Stimulated activated CD4-positive, alpha-beta T cell treated with anti-CD3 and anti-CD28 coated beads, Interleukin-1b, Interleukin-23, amount 100 ng/mL, for 24 hours (primary cell): ENCODE measurements around the gene EEA1.
"Not testable (repeated sequence)": the region's sequence is repeated elsewhere in the genome, so short reads cannot be mapped to it uniquely, and the experiment has no call there.

ENCODE experiments used
- DNase-seq, 4 experiments: peaks; one replicate each; pipeline ENCODE4 v3.0.0-alpha.2; 2020; ENCODE audit warnings: low read depth in 4 of 4, low spot score in 1 of 4

The EEA1 gene

GRCh38 chr12:92928962-92929915, at the start of gene EEA1:
Gene EEA1 (minus strand): TSS chr12:92929295. CDS start chr12:92929066, 229 bp downstream.
- peak; percentile 93 to 96 (median 94) for DNase-seq

GRCh38 chr12:92978607-92979006, 49.5 kb upstream of the EEA1 start:
- no peak for DNase-seq

GRCh38 chr12:92977326-92977725, 48.2 kb upstream of the EEA1 start:
- DNase-seq, result no peak

GRCh38 chr12:92974759-92975158, 45.7 kb upstream of the EEA1 start:
- DNase-seq, result no peak

- DNase-seq, result no peak
Observed at GRCh38 chr12:92973614-92974013, 44.5 kb upstream of the EEA1 start.

GRCh38 chr12:92971859-92972524, 42.9 kb upstream of the EEA1 start:
- DNase-seq, result no peak

- DNase-seq, result no peak
Observed at GRCh38 chr12:92968176-92968813, 39.2 kb upstream of the EEA1 start.

GRCh38 chr12:92964378-92964777, 35.3 kb upstream of the EEA1 start:
- not testable (repeated sequence) for DNase-seq

GRCh38 chr12:92961949-92962348, 32.9 kb upstream of the EEA1 start:
- DNase-seq, result no peak

GRCh38 chr12:92955997-92956663, 27.0 kb upstream of the EEA1 start:
- no peak for DNase-seq

GRCh38 chr12:92953747-92954146, 24.7 kb upstream of the EEA1 start:
- DNase-seq, result no peak

GRCh38 chr12:92952394-92952793, 23.3 kb upstream of the EEA1 start:
- no peak for DNase-seq

- no peak for DNase-seq
Observed at GRCh38 chr12:92951006-92951405, 21.9 kb upstream of the EEA1 start.

GRCh38 chr12:92950011-92950410, 20.9 kb upstream of the EEA1 start:
- DNase-seq, result no peak

GRCh38 chr12:92949466-92949865, 20.4 kb upstream of the EEA1 start:
- no peak for DNase-seq

- no peak for DNase-seq
Observed at GRCh38 chr12:92947589-92948215, 18.6 kb upstream of the EEA1 start.

- DNase-seq, result no peak
Observed at GRCh38 chr12:92945659-92946220, 16.6 kb upstream of the EEA1 start.

GRCh38 chr12:92943482-92944250, 14.6 kb upstream of the EEA1 start:
- DNase-seq, result no peak

GRCh38 chr12:92942905-92943304, 13.8 kb upstream of the EEA1 start:
- no peak for DNase-seq

- DNase-seq, result no peak
Observed at GRCh38 chr12:92939116-92939515, 10.0 kb upstream of the EEA1 start.
